Measurements from ENCODE around the gene ACP6. TPM values are rescaled to one million over a fixed set of nuclear protein-coding genes. Genes with fewer than 3 reads are reported as not detected.
"Not testable (repeated sequence)": the region's sequence is repeated elsewhere in the genome, so short reads cannot be mapped to it uniquely, and the experiment has no call there.

Gene ACP6
- polyA plus RNA-seq, 1 experiment: 8.6 TPM

- H3K4me3 ChIP-seq (ENCODE audit: low read depth, low read length): no peak overlapping the region
- ChIA-PET POLR2A (no interaction called here), CTCF (interaction anchor here (0.8 kb wide), 1 partner anchor 55 kb away, joined by 3 read pairs; no protein-coding TSS in a partner anchor)
- peaks cover 10% of the 10 kb centered on the region for H3K9me3 ChIP-seq (ENCODE audit: control insufficient read depth, insufficient read depth, low read length)
- no peaks in the 10 kb centered on the region for H3K27me3 ChIP-seq (ENCODE audit: control insufficient read depth, insufficient read depth, low read length)
- H3K27ac ChIP-seq (ENCODE audit: low read depth, low read length): no peak overlapping the region
- DNase-seq (ENCODE audit: low read depth, low spot score): no peak
- TF ChIP-seq, protein P1, sequence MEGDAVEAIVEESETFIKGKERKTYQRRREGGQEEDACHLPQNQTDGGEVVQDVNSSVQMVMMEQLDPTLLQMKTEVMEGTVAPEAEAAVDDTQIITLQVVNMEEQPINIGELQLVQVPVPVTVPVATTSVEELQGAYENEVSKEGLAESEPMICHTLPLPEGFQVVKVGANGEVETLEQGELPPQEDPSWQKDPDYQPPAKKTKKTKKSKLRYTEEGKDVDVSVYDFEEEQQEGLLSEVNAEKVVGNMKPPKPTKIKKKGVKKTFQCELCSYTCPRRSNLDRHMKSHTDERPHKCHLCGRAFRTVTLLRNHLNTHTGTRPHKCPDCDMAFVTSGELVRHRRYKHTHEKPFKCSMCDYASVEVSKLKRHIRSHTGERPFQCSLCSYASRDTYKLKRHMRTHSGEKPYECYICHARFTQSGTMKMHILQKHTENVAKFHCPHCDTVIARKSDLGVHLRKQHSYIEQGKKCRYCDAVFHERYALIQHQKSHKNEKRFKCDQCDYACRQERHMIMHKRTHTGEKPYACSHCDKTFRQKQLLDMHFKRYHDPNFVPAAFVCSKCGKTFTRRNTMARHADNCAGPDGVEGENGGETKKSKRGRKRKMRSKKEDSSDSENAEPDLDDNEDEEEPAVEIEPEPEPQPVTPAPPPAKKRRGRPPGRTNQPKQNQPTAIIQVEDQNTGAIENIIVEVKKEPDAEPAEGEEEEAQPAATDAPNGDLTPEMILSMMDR (IDR thresholded peaks at IDR 0.05; ENCODE audit: low read depth, low read length): no peak
Observed at GRCh38 chr1:147683163-147683763, 12.9 kb upstream of the ACP6 start.

DNA sequence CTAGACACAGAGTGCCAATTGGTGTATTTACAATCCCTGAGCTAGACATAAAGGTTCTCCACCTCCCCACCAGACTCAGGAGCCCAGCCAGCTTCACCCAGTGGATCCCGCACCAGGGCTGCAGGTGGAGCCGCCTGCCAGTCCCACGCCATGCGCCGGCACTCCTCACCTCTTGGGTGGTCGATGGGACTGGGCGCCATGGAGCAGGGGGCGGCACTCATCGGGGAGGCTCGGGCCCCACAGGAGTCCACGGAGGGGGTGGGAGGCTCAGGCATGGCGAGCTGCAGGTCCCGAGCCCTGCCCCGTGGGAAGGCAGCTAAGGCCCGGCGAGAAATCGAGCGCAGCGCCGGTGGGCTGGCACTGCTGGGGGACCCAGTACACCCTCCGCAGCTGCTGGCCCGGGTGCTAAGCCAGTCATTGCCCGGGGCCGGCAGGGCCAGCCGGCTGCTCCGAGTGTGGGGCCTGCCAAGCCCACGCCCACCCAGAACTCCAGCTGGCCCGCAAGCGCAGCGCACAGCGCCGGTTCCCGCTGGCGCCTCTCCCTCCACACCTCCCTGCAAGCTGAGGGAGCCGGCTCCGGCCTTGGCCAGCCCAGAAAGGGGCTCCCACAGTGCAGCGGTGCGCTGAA lies 10.4 kb upstream of the ACP6 start:
- CTCF ChIA-PET; DNase-seq (ENCODE audit: low read depth, low spot score); H3K4me3 ChIP-seq (ENCODE audit: low read depth, low read length); H3K27me3 ChIP-seq (ENCODE audit: control insufficient read depth, insufficient read depth, low read length); H3K27ac ChIP-seq (ENCODE audit: low read depth, low read length); POLR2A ChIA-PET: not testable (repeated sequence)
- H3K9me3 ChIP-seq (ENCODE audit: control insufficient read depth, insufficient read depth, low read length): peaks cover 15% of the 10 kb centered on the region

- CTCF ChIA-PET: not testable (repeated sequence)
Observed at GRCh38 chr1:147677681-147678080, 7.4 kb upstream of the ACP6 start.

GRCh38 chr1:147676311-147677085 lies 6.2 kb upstream of the ACP6 start:
- TF ChIP-seq, protein P1 (IDR thresholded peaks at IDR 0.05; ENCODE audit: low read depth, low read length): no peak
- Histone ChIP-seq H3K9me3 (ENCODE audit: control insufficient read depth, insufficient read depth, low read length) (peaks cover 10% of the 10 kb centered on the region), H3K27me3 (ENCODE audit: control insufficient read depth, insufficient read depth, low read length) (no peaks in the 10 kb centered on the region), H3K4me3 (ENCODE audit: low read depth, low read length) (no peak overlapping the region), H3K27ac (ENCODE audit: low read depth, low read length) (peak overlapping the region; percentile 3)
- POLR2A ChIA-PET: no interaction called here
- CTCF ChIA-PET: interaction anchor here (0.7 to 2.4 kb wide), 3 partner anchors 35 to 216 kb away, joined by 3 to 8 read pairs (median 4); no protein-coding TSS in a partner anchor
- no peak for DNase-seq (ENCODE audit: low read depth, low spot score)

More at GRCh38 chr1:147677681-147678080, 7.4 kb upstream of the ACP6 start:
- DNase-seq (ENCODE audit: low read depth, low spot score); H3K4me3 ChIP-seq (ENCODE audit: low read depth, low read length); H3K27me3 ChIP-seq (ENCODE audit: control insufficient read depth, insufficient read depth, low read length); POLR2A ChIA-PET; H3K27ac ChIP-seq (ENCODE audit: low read depth, low read length): not testable (repeated sequence)
- H3K9me3 ChIP-seq (ENCODE audit: control insufficient read depth, insufficient read depth, low read length): peaks cover 15% of the 10 kb centered on the region

DNA sequence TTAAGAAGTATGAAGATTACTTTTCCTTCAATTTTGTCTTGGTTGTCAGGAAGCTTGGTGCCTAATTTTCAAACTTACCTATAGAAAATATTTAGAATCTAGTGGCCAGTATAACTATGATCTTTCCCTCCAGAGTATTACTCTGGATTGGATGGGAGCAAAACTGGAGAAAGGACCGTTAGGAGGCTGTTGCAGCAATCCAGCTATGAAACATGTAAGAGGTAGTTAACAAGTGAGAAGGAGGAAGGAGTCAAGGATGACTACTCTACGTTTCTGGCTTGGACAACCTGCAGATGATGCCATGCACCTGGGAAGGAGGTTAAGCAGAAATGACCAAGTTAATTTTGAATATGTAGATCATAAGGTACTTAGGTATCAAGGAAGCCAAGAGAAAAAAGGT lies 3.5 kb upstream of the ACP6 start:
- POLR2A ChIA-PET: no interaction called here

More for the DNA sequence above, 3.5 kb upstream of the ACP6 start:
- TF ChIP-seq, protein P1 (IDR thresholded peaks at IDR 0.05; ENCODE audit: low read depth, low read length): no peak
- CTCF ChIA-PET: interaction anchor here (1.2 to 1.4 kb wide), 2 partner anchors 34 to 219 kb away, joined by 3 to 4 read pairs; no protein-coding TSS in a partner anchor
- Histone ChIP-seq H3K27ac (ENCODE audit: low read depth, low read length) (no peak overlapping the region), H3K27me3 (ENCODE audit: control insufficient read depth, insufficient read depth, low read length) (no peaks in the 10 kb centered on the region), H3K4me3 (ENCODE audit: low read depth, low read length) (no peak overlapping the region), H3K9me3 (ENCODE audit: control insufficient read depth, insufficient read depth, low read length) (peaks cover 10% of the 10 kb centered on the region)
- no peak for DNase-seq (ENCODE audit: low read depth, low spot score)

All from AG04450 (cell line).